HG03565 (cell line): Measurements from ENCODE around the gene GRIK4.

Source experiments
- ATAC-seq: cut with Tn5 transposase; IDR thresholded peaks from one replicate; pipeline ENCODE4 v1.9.1; 2021; ENCODE audit warnings: mild to moderate bottlenecking, moderate library complexity; ENCODE audit not compliant: unreplicated experiment

The GRIK4 gene

DNA sequence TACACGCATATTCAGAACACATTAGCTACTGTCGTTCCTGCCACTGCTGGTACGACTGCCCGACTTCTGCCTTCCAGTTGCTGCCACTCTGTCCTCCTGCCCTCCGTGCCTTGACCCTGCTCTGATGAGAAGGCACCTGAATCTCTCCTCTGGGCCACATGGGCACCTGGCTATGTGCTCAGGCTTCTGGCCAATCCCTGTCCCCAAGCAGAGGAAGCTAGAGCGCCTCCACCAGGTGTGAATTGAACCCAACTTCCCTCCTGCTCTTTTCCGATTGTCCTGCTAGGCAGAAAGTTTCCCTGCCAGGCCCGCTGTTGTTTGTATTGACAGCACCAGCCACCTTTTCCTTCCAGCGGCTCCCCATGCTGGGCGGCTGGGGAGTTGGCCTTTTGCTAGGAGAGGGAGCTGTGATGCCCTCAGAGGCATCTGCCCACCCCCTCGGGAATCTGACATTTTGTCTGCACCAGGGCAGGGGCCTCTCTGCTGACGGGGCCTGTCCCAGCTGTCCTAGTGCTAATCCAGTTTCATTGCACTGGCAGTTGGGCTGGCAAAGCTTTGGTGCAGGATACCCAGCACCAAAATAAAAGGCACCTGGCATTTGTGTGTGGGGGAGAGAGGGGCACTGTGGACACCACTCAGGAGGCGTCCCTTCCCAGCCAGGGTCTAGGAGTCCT, 118.0 kb downstream of the GRIK4 start:
- no peak for ATAC-seq

- no peak for ATAC-seq
Observed at GRCh38 chr11:120630122-120630521, 118.6 kb downstream of the GRIK4 start.

GRCh38 chr11:120632579-120632978, 121.0 kb downstream of the GRIK4 start:
- no peak for ATAC-seq

DNA sequence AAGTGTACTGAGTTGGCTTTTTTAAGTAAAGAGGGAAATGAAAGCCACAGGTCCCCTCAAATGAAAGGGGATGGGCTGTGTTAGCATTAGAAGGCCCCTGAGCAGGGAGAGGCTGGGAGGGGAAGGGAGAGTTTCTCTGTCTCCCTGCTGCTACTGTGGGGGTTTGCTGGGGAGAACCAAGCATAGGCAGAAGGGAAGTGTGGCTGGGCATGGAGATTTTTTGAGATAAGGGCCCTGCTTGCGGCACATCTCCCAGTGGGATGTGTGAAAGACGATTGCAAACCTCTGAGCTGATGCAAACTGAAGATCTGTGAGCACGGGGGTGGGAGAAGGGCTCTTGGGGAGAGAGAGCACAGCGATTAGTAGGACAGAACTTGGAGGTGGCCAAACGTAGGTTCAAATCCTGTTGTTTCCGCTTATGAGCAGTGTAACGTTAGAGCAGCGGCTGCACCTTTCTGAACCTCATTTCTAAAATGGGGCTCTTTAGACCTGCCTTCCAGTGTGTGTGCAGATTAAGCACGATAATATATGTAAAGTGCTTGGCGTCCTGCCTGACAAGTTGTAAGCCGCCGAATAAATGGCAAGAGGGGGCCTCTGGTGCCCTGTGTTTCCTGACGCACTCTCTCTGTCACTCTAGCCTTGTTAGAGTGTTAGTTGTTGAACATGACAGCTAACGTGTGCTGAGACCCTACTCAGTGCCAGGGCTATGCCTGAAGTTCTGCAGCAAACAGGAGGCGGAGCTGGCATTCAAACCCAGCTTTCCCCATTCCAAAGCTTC, 122.3 kb downstream of the GRIK4 start:
- ATAC-seq = no peak

GRCh38 chr11:120634706-120635105, 123.2 kb downstream of the GRIK4 start:
- no peak for ATAC-seq

DNA sequence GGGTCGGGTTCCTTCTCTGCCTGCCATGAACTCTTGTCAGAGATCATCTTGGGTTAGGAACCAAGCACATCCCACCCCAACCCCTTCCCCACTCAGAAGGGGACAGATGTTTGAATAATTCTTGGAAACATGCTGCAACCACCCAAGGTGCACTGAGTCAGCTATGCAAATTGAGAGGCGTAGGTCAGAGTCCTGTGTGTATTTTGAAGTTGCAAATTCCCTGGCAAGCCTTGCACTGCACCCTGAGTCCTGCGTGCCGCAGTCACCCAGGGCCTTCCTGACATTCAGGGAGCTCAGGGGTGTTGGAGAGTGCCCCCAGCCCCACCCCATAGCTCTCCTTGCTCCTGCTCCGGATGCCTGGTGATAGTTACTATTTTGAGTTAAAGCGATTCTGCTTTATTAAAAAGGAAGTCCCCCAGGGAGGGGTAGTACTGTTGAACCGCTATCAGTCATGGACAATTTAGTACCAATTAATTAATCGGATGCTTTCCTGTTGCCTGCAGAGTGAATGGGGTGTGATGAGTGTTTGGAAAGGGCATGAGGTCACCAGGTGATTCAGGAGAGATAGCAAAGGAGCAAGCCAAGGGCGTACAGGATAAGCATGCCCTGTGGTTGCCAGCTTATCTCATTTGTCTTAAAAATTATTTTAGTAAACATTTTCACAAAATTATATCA, 123.7 kb downstream of the GRIK4 start:
- ATAC-seq = no peak

- ATAC-seq = no peak
Observed at GRCh38 chr11:120637131-120637530, 125.6 kb downstream of the GRIK4 start.

DNA sequence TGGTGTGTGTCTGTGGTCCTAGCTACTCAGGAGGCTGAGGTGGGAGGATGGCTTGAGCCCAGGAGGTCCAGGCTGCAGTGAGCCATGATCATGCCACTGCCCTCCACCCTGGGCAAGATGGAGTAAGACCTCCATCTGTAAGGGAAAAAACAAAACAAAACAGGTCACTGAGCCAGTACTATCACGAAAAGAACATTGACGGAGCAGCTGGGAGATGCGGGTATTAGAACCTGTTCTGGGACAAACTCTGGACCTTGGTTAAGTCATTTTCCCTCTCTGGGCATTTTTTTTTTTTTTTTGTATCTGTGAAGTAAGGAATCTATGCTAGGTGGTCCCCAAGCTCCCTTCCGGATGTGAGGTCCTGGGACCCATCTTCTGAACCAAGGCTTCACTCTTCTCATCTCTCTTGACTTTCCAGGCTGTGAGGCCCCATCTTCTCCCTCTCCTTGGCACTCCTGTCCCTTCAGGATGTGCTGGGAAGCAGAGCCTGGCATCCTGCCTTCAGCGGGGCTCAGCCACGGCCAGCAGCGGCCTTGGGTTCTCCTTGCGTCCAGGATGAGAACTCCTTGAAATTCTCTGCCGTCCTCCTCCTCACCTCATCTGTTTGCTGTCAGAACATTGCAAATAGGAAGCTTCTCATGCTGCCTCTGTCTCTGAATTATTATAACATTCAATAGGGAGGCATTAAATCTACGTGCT, 130.8 kb downstream of the GRIK4 start:
- ATAC-seq = no peak

DNA sequence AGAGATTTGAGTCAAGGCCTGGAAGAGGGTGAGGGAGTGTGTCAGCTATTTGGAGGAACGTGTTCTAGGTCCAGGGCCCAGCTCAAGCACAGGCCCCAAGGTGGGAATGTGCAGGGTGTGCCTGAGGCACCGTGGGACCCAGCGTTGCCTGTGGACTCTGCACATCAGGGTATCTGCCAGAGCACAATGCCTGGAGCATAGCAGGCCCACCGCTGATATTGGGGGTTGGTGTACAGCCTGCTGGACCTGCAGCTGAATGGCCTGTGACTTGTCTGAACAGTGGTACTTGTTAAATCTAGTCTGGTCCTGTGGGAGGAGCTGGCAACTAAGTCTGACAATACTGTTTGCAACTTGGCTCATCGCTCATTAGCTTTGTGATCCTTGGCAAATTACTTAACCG, 131.7 kb downstream of the GRIK4 start:
- ATAC-seq = no peak

DNA sequence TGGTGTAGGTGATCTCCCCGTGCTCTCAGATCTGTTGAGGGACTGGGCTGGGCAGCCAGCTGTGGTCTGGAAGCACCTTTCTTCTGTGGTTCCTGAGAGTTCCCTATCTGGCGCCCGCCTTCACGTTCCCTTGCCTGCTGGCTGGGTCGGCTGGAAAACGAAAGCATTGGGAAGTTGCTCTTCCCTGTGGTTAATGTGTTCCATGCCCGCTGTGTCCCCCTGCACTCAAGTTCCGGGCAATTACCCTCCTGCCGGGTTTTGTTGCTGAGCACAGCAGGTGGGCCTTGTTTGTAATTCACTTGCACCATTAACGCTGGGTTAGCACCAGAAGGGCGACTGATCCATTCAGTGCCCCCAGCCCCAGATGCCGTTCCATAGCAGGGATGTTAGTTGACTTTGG, 134.1 kb downstream of the GRIK4 start:
- ATAC-seq = no peak

DNA sequence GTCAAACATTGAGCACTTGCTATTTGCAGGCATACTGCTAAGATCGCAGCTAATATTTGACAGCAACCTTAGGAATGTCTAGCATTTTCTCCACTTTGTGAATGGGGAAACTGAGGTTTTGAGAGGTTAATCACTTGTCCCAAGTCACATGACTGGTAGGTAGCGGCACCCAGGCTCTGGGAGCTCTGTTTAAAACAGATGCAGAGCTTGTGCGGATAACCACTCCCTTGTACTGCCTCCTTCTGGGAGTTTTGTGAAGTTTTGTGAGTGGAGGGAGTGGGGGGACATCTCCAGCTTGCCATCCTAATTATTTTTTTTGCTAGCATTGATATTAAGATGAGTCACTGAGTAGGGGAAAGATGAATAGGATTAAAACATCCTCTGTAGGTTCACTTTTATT, 134.7 kb downstream of the GRIK4 start:
- ATAC-seq = no peak

DNA sequence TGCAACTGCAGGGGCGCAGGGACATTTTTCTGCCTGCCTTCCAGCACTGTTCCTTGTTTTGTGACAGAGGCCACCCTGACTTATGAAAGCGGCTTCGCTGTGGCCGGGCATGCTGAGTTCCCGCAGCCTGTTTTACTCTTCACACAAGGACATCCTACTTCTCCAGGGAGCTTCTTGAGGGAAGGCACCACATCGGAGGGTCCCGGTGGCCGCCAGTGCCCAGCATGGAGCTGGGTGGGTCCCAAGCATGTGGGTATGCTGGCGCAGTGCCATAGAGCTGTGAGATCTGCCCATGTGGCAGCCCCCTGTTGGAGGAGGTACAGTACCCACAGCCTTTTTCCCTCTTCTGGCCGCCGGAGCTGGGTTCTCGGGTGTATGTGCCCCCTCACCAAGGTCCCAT, 136.1 kb downstream of the GRIK4 start:
- no peak for ATAC-seq

GRCh38 chr11:120648771-120649170, 137.2 kb downstream of the GRIK4 start:
- no peak for ATAC-seq

DNA sequence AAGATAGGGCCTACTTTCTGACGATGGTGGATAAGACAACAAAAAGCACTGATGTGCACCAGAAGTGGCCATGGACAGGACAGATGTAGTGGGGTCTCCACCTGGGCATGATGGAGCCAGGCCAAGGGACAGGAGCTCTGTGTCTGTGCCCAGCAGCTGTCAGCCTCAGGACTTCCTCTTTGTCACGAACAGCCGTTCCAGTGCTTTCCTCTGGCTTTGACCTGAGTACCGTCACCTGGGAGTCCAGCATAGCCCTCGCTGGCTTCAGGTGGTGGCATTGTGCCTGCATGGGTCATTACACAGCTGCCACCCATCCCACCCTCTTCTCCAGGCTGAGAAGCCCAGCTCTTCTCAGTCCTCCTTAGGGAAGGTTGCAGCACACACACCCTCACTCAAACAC, 137.8 kb downstream of the GRIK4 start:
- ATAC-seq = no peak

DNA sequence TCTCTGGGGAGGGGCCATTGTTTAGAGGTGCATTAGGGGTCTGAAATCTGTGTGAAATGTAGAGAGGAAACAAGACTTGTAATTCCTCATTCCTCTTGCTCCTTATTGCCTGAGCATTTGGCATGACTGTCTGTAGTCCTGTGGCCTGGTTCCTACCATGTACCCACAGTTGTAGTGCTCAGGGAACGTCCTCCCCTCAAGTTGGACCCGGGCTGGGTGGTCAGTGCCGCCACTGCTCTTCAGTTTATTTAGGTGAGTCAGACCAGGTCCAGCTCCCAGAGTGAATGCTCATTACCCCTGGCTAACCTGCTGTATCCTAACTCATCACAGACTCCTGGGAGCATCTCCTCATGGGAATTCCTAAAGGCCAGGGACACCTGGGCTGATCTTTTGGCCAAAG, 139.8 kb downstream of the GRIK4 start:
- ATAC-seq = no peak

- no peak for ATAC-seq
Observed at GRCh38 chr11:120651836-120652235, 140.3 kb downstream of the GRIK4 start.

GRCh38 chr11:120652705-120653335, 141.3 kb downstream of the GRIK4 start:
- no peak for ATAC-seq

GRCh38 chr11:120655589-120655988, 144.0 kb downstream of the GRIK4 start:
- no peak for ATAC-seq

DNA sequence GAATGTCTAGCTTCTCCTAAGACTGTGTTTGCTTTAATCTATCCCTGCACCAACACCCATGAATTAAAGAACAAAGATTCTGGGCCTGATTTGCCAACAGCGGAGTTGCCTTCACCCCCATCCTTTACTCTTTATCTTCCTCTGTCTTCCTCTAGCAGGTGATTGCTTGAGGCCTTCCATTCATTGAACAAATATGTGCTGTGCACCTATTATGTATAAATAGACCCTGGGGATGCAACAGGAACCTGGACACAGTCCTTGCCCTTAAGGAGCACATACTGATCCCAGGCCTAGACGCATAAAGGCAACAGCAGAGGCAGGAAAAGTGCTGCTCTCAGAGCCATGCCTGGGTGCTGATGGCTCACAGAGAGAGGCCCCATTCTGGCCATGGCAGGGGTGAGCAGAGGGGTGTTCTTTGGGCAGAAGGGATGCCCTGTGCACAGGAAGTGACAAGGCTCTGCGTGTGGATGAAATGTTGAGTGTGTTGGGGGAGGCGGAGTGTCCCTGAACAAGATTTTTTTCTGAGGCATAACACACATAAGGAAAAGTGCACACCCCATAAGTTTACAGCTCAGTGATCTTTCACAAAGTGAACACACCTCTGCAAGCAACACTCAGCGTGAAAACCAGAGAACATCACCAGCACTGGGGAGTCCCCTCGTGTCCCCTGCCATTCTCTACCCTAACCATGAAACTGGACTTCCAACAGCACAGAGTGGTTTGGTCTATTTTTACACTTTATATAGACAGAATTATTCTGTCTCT, 145.9 kb downstream of the GRIK4 start:
- peak; percentile 38 for ATAC-seq

GRCh38 chr11:120658071-120658423, 146.5 kb downstream of the GRIK4 start:
- peak; percentile 48 for ATAC-seq
